DMS53 (cell line): ENCODE measurements around the gene PET100.

Source experiments
- DNase-seq: peaks from one replicate; lab custom pipeline; 2025; lab: John Stamatoyannopoulos, UW

The PET100 gene

GRCh38 chr19:7679771-7680605, 50.4 kb downstream of the PET100 start:
- no peak for DNase-seq

- peak; percentile 86 for DNase-seq
Observed at GRCh38 chr19:7680606-7681339, 51.2 kb downstream of the PET100 start, which contains the start of gene TRAPPC5. TSS of gene TRAPPC5 (plus strand) at chr19:7680833. CDS start at chr19:7682254, 1,421 bp downstream.
